TTC549 (cell line): ENCODE results near the gene KDM7A.
"Not testable (repeated sequence)": the region's sequence is repeated elsewhere in the genome, so short reads cannot be mapped to it uniquely, and the experiment has no call there.

Experiments
- FAIRE-seq: peaks from 2 replicates; lab custom pipeline; 2012; peaks lifted over from hg19 to GRCh38; lab: Jason Lieb, UNC

KDM7A gene, protein sequence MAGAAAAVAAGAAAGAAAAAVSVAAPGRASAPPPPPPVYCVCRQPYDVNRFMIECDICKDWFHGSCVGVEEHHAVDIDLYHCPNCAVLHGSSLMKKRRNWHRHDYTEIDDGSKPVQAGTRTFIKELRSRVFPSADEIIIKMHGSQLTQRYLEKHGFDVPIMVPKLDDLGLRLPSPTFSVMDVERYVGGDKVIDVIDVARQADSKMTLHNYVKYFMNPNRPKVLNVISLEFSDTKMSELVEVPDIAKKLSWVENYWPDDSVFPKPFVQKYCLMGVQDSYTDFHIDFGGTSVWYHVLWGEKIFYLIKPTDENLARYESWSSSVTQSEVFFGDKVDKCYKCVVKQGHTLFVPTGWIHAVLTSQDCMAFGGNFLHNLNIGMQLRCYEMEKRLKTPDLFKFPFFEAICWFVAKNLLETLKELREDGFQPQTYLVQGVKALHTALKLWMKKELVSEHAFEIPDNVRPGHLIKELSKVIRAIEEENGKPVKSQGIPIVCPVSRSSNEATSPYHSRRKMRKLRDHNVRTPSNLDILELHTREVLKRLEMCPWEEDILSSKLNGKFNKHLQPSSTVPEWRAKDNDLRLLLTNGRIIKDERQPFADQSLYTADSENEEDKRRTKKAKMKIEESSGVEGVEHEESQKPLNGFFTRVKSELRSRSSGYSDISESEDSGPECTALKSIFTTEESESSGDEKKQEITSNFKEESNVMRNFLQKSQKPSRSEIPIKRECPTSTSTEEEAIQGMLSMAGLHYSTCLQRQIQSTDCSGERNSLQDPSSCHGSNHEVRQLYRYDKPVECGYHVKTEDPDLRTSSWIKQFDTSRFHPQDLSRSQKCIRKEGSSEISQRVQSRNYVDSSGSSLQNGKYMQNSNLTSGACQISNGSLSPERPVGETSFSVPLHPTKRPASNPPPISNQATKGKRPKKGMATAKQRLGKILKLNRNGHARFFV

DNA sequence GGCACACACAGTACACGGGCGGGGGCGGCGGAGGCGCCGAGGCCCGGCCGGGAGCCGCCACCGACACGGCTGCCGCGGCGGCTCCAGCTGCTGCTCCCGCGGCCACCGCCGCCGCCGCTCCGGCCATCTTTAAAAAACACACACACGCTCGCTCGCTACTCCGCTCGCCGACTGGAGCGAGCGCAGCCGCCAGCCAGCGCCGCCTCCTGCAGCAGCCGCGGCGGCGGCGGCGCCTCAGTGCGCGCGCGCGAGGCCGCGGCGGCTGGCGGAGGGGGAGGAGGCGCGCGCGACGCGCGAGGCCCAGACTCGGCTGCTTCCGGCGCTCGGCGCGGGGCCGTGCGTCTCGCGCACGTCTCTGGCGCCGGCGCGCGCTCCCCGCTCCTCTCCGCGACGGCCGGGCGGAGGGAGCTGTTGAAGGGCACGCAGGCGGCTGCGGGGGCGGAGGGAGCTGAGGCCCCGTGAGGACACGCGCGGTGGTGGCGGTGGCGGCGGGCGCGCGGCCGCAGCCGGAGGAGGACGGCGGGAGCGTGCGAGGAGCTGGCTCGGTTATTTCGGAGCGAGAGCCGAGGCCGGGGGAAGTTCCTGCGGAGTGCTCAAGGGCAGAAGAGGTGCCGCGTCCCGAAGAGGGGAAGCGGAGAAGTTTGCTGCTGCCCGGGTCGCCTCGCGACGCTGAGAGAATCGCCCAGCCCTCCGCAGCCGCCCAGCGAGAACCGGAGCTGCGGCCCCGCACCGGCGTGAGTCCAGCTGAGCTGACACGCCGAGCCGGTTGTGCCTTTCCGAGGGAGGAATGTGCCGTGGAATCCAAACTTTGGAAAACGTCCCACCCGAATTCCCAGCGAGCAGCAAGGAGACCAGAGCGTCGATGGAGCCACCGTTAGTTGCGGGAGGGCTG lies at the start of gene KDM7A:
Gene KDM7A, minus strand, starts transcription at position 173 of the 892 bp plus-strand sequence. Its CDS starts 46 bp downstream, at position 127.
- FAIRE-seq: no peak

DNA sequence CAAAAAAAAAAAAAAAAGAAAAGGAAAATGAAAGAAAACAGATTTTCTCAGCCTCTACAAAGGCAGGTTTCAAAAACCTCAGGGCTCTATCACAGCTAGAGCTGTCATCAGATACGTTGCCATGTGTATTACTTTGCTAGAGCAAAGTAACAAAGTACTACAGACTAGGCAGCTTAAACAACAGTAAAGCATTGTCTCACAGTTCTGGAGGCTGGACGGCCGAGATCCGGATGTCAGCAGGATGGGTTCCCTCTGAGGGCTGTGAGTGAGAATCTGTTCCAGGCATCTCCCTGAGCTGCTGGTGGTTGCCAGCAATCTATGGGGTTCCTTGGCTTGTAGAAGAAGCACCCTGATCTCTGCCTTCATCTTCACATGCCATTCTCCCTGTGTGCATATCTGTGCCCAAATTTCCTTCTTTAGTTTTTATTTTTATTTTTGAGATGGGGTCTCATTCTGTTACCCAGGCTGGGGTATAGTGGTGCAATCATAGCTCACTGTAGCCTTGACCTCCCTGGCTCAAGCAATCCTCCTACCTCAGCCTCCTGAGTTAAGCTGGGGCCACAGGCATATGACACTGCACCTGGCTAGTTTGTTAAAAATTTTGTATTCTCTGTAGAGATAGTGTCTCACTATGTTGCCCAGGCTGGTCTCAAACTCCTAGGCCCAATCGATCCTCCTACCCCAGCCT lies 48.9 kb upstream of the KDM7A start:
- FAIRE-seq: no peak

DNA sequence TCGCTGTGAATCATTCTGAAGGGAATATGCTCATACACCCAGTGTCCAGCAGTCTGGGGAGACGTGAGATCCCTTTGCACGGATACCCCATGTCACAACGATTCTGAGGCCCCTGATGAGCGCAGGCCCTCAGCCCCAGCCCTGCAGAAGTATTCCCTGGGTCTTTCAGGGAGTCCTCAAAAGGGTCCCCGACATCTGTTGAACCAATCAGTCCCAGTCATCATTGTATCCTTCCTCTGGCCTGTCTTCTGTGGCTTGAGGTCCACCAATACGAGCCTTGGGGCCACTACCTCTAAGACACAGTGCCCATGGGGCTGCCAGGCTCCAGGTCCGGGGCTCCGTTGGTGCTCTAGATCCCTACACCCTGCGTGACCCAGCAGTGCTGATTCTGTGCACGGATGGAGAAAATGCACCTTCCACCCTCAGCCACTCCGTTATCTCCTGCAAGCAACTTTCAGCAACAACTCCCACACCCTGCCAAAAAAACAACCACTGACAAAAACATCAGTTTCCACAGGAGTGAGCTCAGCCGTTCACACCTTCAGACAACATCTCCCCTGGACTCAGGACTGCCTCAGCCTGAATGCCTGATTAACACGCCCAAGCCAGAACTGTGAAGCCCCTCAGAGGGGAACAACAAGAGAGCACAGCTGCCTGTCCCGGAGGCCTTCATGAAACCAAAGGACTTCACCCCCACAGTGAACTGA lies 46.9 kb upstream of the KDM7A start:
- FAIRE-seq: no peak

DNA sequence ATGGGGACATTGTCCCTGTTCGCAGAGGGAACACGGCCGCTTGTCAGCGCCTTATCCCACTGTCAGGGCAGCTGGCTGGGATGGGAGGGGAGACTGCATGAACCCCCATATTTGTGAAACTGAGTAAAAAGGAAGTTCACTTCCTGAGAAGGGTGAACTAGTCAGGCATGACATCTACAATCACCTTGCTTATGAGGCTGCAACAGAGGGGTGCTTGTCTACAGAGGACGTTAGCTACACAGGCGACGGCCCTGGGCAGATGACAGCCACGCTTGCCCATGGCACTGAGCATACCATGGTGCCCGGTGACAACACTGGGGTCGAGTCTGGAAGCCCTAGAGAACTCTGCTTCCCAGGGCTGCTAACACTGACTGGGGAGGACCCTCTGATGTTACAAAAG lies 46.0 kb upstream of the KDM7A start:
- no peak for FAIRE-seq

DNA sequence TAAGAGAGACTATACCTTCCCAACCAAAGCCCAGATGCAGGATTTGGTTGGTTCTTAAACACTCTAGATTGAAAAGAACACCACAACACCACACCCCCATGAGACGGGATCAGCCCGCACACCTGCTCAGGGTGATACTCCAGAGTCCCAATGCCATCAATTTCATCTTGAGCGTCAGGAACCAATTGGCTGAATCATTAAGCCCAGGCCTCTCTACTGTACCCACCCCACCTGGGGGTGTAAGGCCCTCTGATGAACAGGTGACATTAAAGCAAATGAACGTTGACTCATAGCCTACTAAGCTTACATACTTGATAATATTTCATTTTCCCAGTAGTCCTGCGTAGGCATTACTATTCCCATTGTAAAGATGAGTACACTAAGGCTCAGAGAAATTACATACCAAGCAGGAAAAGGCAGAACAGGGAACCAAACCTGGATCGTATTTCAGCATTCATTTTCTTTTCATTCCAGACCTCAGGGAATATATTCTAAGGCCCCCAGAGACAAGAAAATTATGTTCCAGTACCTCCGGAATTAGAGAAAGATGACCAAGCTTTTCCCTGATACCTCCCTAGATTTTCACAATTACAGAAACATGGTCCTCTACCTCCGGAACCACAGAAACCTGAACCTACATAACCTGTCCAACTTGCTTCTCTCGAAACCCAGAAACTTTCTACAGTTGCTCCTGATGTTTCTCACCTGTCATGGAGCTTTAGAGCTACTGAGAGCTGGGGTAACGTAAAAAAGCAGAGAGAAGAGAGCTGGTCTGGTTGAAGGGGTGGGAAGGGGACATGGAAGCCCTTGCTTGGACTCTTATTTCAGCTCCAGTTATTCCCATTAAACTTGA lies 43.1 kb upstream of the KDM7A start:
- FAIRE-seq: no peak

DNA sequence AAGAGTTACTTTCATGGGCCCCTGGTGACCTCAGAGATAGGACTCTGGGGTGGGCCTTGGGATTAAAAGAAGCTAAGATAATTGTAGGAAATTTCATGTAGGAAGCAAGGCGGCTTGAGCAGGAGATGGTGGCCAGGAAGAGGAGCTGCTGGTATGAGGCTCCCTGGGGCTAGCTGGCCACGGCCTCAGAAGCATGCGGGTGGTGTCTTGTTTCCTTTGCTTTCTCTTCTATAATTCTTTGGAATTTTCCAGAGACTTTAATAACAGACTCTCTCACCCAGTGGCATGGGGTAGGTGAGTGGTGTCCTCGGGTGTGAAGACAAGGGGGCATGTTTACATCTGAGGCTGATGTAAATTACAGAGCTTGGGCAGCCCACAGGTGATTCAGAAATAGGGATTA lies 41.9 kb upstream of the KDM7A start:
- FAIRE-seq: no peak

DNA sequence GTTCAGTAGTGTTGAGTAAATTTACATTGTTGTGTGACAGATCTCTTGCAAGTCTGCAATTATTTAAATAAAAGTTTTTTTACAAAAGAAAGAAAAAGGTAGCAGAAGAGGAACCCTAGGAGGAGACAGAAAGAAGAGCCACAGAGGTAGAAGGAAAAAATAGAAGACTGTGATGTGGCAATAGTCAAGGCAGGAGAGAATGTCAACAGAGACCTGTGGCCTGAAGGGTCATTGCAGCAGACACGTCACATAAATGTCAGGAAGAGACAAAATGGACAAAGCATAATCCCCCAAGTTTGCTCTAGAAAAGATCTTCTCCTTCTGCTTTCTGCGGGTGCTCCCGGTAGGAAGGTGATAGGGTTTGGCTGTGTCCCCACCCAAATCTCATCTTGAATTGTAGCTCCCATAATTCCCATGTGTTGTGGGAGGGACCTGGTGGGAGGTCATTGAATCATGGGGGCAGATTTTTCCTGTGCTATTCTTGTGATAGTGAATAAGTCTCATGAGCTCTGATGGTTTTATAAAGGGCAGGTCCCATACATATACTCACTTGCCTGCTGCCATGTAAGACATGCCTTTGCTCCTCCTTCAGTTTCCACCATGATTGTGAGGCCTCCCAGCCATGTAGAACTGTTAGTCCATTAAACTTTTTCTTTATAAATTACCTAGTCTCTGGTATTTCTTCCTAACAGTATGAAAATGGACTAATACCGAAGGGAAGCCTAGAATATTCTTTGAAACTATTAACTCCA lies 41.1 kb upstream of the KDM7A start:
- no peak for FAIRE-seq

DNA sequence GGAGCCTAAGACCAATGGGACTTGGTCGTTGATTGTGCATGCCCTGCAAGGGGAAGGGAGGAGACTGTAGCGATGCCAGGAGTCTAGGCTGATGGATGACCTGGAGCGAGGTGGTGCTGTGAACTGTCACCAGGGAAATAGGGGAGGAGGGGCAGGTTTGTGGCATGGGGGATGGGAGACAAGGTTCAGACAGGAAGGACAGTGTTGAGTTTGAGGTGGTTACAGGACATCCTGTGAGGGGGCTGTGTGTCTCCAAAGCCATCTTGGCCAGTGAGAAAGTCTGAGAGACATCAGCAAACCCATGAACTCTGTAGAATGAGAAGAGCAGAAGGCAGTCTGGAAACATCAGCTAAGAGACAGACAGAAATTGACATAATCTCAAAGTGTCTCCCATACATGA lies 38.5 kb upstream of the KDM7A start:
- FAIRE-seq: no peak

DNA sequence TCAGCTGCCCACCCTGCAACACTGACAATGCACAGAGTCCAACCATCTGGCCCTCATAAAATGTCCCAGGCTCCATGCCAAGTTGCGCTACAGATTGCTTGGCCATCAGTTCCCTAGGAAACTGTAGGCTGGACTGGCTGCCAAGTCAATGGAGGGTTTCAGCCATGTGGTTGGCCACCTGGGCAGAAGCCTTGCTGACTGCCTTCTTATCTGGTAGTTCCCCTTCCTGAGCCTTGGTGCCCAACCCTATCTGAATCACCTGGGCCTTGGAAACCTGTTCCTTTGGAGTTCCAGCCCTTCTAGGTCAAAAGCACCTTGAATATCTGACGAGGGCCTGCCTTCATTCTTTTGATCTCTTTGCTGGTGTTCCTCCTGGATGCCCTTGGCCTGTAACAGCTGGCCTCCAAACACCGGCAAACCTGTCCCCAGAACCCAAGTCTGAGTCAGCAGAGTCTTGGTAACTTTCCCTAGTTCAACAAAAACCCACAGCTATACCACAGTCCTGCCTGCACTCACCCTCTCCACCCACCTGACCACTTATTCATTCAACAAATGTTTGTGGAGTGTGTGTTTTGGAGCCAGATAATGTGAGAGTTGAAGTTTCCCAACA lies 37.4 kb upstream of the KDM7A start:
- no peak for FAIRE-seq

DNA sequence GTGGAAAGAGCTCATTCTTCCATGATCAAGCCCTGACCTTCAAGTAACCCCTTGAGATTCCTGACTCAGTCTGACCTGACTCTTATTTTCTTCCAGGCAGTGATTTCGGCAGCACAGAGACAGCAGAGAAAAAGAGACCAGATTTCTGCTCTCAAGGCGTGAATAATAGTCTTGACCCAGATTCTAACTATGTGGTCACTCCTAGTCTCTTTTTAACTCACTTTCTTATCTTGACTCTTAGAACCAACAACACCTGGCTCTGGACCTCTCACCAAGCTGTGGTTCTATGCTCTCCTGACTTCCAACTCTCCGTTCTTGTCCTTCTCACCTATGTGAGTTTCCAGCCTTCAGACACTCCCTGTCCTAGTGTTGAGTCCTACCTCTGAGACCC lies 36.9 kb upstream of the KDM7A start:
- no peak for FAIRE-seq

DNA sequence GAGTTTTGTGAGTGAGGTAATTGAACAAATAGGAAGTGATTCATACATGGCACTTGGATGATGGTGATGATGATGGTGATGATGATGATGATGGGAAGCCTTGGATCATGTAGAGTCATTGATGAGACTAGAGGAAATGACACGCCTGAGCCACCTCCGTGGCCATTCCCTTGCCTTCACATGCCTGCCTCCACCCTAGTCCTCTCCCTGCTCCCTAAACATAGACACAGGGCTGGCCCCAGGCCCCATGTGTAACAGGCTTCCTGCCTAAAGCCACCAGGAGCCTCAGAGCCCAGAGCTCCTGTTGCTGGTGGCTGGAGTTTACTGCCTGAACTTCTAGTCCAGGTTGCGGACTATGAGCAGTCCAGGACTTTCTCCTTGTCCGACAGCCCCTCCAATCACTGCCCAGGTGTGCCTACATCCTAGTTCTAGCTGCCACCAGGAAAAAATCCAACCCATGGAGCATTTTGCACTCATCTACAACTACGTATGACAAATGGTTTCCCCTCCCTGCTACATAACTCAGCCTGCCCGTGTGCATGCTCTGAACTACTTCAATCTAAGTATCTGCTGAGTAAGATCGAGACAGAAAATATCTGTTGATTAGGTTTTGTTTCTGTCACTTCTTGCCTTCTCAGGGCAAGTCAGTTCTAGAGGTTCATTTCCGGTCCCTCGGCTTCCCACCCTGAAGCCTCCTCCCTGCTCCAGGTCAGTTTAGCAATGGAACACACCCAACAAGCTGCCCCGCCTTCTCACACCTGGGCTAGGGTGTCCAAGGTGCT lies 35.5 kb upstream of the KDM7A start:
- FAIRE-seq: no peak

DNA sequence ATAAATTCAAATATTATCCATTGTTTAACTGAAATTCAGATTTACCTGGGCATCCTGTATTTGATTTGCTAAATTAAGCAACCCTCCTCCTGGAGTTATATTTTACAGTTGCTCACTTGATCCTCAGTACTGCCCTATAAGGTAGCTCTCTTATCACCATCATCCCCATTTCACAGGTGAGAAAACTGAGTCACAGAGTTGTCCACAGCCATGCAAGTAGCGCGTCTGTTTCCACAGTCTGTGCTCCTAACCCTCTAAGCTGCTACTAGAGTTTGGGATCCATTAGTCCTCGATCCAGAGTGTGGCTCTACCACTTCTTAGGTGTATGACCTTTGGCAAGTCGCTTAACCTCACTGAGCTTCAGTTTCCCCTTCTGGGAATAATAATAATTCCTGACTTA lies 34.9 kb upstream of the KDM7A start:
- FAIRE-seq: no peak

DNA sequence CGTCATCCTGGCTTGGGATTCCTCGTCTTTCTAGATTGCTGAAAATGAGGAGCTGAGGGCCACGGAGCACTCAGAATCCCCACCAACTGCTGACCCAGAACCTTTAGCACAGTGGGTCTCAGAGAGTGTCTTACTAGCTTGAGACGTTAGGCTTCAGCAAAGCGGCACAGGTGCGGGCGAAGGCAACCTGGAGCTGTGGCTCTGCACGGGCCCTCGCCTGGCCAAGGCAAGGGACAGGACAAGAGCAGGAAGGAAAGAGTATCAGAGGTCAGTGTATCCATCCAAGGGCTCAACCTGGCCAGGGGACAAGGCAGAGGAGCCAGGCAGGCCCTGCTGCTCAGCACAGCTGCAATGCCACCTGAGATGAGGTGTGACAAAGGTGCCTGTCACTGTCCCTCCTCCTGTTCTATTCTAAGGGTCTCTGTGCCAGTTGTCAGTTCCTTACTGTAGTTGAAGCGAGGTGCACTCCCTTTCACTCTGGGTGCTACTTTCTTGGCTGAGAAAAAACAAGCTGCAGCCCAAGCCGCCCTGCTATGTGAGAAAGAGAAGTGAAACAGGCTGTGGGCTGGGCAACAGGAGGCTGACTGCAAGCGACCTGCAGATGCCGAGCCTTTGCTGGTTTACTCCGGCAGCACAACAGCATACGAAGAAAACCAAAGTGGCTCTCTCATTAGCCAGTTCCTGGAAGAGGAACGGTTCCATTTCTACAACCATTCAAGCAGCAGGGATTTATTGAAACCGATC lies 33.3 kb upstream of the KDM7A start:
- no peak for FAIRE-seq

DNA sequence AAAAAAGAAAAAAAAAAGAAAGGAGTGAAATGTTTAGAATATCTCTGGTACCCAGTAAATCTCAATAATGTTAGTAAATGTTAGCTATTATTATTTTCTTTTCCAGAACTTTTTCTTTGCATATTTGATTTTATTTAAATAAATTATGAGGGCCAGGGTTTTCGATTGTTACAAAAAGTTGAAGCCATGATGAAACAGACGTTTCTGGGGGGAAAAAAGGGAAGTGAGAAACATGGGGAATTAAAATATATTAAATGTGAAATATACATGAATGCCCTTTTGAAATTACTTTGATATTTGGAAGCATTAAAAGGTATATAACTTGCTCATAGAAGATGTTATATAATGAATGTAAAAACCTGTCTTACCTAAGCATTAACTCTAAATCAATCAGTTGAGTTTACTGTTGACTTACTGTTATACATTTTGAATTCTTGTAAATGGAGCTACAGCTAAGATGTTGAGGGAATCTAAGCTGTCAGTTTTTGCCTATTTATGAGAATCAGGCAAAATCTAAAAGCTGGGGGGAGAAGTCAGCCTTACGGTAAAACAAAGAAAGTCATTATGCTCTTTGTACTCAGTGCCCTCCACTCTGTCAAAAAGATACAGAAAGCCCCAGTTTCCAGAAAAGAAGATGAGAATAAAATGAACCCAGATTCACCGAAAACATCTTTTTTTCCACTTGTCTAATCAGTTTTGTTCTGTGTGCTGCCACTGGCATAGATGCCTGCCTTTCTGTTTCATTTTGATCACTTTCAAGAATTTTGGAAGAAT lies 30.0 kb upstream of the KDM7A start:
- FAIRE-seq: no peak

DNA sequence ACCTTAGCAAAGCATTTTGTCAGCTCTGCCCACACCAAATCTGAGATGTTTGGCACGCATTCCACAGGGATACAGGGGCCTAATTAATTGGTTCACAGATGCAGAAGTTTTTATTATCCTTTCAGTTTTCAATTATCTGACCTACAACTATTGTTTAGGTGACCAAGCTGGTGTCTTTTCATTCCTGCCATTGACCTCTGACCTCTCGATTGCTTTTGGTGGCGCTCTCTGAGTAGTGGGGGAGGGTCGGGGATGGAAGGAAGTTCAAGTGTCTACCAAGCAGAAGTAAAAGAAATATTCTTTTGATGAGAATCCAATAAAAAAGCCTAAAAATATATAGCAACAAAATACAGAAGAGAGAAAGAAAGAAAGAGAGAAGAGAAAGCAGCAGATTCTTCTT lies 28.8 kb upstream of the KDM7A start:
- no peak for FAIRE-seq

DNA sequence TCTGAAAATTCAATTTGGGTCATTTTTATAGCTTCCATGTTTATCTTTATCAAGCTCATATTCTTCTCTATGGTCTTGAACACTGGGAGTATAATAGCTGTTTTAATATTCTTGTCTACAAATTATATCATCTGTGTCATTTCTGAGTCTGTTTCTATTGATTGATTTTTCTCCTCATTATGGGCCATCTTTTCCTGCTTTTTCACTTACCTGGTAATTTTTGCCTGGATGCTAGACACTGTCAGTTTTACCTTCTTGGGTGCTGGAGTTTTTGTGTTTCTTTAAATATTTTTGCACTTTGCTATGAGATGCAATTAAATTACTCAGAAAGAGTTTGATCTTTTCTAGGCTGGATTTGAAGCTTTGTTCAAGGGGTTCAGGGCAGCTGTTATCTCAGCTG lies 26.8 kb upstream of the KDM7A start:
- FAIRE-seq: no peak

DNA sequence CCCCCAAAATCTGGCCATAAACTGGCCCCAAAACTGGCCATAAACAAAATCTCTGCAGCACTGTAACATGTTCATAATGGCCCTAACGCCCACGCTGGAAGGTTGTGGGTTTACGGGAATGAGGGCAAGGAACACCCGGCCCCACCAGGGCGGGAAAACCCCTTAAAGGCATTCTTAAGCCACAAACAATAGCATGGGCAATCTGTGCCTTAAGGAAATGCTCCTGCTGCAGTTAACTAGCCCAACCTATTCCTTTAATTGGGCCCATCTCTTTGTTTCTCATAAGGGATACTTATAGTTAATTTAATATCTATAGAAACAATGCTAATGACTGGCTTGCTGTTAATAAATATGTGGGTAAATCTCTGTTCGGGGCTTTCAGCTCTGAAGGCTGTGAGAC lies 26.2 kb upstream of the KDM7A start:
- FAIRE-seq: not testable (repeated sequence)
